Measurements from ENCODE around the gene BEND6. TPM values are rescaled to one million over a fixed set of nuclear protein-coding genes. Genes with fewer than 3 reads are reported as not detected.

BEND6 gene
- total and polyA plus RNA-seq, 2 of the 8 experiments (the other 6 are each of a cell fraction or from before 2014, with no cell fraction given), result 0.71 to 2.1 TPM

DNA sequence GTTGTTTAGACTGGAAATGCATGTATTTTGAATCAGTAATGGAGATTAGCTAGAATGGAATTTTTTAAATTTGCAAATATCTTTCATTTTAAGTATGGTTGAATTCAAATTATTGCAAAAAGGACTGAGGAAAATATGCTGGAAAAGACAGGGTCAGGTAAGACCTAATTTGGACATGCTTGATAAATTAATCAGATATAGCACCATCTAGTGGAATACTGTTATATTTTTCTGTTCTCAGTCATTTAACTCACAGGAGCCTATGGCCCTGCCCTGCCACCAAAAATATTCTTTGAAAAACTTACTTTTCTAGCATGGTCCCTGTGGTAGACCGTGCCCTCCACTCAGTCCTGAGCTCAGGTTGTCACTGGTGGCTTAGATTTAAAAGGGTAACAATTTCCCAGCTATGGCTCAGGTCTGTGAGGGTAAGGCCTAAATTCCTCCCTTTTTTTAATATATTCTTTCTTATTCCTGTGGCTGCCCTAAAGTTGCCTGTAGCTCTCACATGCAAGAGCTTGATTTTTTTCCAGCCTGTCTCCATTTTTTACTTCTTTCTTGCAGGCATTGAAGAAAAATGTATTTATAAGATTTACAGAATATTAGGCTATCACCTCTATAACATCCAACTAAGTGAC is 66.3 kb downstream of the BEND6 start (continued):
- TF ChIP-seq CEBPB (IDR thresholded peaks at IDR 0.05; ENCODE audit: low read depth, low read length) (no peak), ZNF274 (IDR thresholded peaks at IDR 0.05; ENCODE audit: borderline replicate concordance, extremely low read depth, low read length) (no peak), RAD21 (IDR thresholded peaks at IDR 0.05 in 1 of 2, conservative IDR thresholded peaks at IDR 0.05 in 1 of 2; ENCODE audit: low read depth in 2 of 2, low read length in 2 of 2) (peak; percentile 28 to 34; a peak in 3 of 4 replicates), EZH2 (IDR thresholded peaks at IDR 0.05; ENCODE audit: low read depth, low read length, severe bottlenecking) (no peak), SRF (IDR thresholded peaks at IDR 0.05; ENCODE audit: low read depth, low read length) (peak; percentile 52; the same call in 1 of the 2 replicates), SP4 (IDR thresholded peaks at IDR 0.05; ENCODE audit: low read length) (no peak)
